Lower lobe of right lung (tissue), 2 donors: ENCODE data around the gene CD1C. TPM values are rescaled to one million over a fixed set of nuclear protein-coding genes. Genes with fewer than 3 reads are reported as not detected.

Experiments
- ATAC-seq, 2 donors: fragments of 200-7000 bp; cut with Tn5 transposase; one replicate each; pipeline ENCODE4 v1.9.1; 2020 to 2022; ENCODE audit warnings: mild to moderate bottlenecking in 2 of 2, moderate library complexity in 2 of 2
- DNase-seq: peaks from one replicate; pipeline ENCODE4 v3.0.0-alpha.2; 2020
- H3K27ac ChIP-seq: fragments of 200-600 bp; one replicate; pipeline ENCODE4 v1.8.0; 2022
- H3K27me3 ChIP-seq: fragments of 200-600 bp; one replicate; pipeline ENCODE4 v1.8.0; 2022; ENCODE audit warnings: low read depth
- H3K36me3 ChIP-seq: fragments of 200-600 bp; one replicate; pipeline ENCODE4 v1.8.0; 2022; ENCODE audit warnings: mild to moderate bottlenecking
- H3K4me1 ChIP-seq: fragments of 200-600 bp; one replicate; pipeline ENCODE4 v1.8.0; 2022
- H3K4me3 ChIP-seq: fragments of 200-600 bp; one replicate; pipeline ENCODE4 v1.8.0; 2022; ENCODE audit warnings: mild to moderate bottlenecking
- H3K9me3 ChIP-seq: fragments of 200-600 bp; one replicate; pipeline ENCODE4 v1.8.0; 2022
- CTCF ChIP-seq: fragments of 200-600 bp; IDR thresholded peaks from one replicate; pipeline ENCODE4 v1.8.0; 2022; ENCODE audit warnings: antibody characterized with exemption, mild to moderate bottlenecking
- intact Hi-C: fragments of 100-400 bp; cut with DNase I; formaldehyde crosslinking; loops from one replicate; pipeline ENCODE4 v1.11.0; 2022
- total RNA-seq: library from RNA; stranded (reverse); fragmentation: NEBNext Ultra II Directional; extraction: Animal tissue kit (Norgen Biotek cat#: 25700); gene quantifications from one replicate; pipeline ENCODE4 v1.2.1, GENCODE V29; 2021
- donor health status: DM: no; HTN: yes; CAD: no; lungs with severe emphysema.

CD1C gene
- total RNA-seq, 1 donor from 2014 or later, result 3.0 TPM

- intact Hi-C loops, result no loop called here
Measured at GRCh38 chr1:158328426-158328825, 38.7 kb downstream of the CD1C start.

GRCh38 chr1:158329300-158329699 is 39.6 kb downstream of the CD1C start:
- Histone ChIP-seq H3K4me1 (no peaks in the 10 kb centered on the region), H3K27ac (no peak overlapping the region), H3K9me3 (no peaks in the 10 kb centered on the region), H3K4me3 (no peak overlapping the region), H3K27me3 (no peaks in the 10 kb centered on the region), H3K36me3 (no peaks in the 10 kb centered on the region)
- TF ChIP-seq CTCF, result no peak
- DNase-seq (no peak), ATAC-seq (no peak)
- intact Hi-C loops, result no loop called here

More at GRCh38 chr1:158328426-158328825, 38.7 kb downstream of the CD1C start:
- Histone ChIP-seq H3K36me3 (no peaks in the 10 kb centered on the region), H3K4me1 (no peaks in the 10 kb centered on the region), H3K9me3 (no peaks in the 10 kb centered on the region), H3K27ac (no peak overlapping the region), H3K27me3 (no peaks in the 10 kb centered on the region), H3K4me3 (no peak overlapping the region)
- ATAC-seq, result no peak
- no peak for DNase-seq
- no peak for TF ChIP-seq CTCF

- Histone ChIP-seq H3K9me3 (no peaks in the 10 kb centered on the region), H3K4me1 (no peaks in the 10 kb centered on the region), H3K27me3 (no peaks in the 10 kb centered on the region), H3K4me3 (no peak overlapping the region), H3K27ac (no peak overlapping the region), H3K36me3 (no peaks in the 10 kb centered on the region)
- TF ChIP-seq CTCF, result peak; percentile 33
- no peak for ATAC-seq
- DNase-seq, result no peak
- intact Hi-C loops, result no loop called here
Measured at GRCh38 chr1:158329733-158330132, 40.0 kb downstream of the CD1C start.

- Histone ChIP-seq H3K36me3 (no peaks in the 10 kb centered on the region), H3K27me3 (no peaks in the 10 kb centered on the region), H3K27ac (no peak overlapping the region), H3K4me1 (no peaks in the 10 kb centered on the region), H3K9me3 (no peaks in the 10 kb centered on the region), H3K4me3 (no peak overlapping the region)
- no peak for TF ChIP-seq CTCF
- ATAC-seq, result no peak
- intact Hi-C loops, result no loop called here
- DNase-seq, result no peak
Measured at GRCh38 chr1:158330391-158331105, 40.8 kb downstream of the CD1C start.

GRCh38 chr1:158331106-158331425 is 41.3 kb downstream of the CD1C start:
- no peaks in the 10 kb centered on the region for H3K27me3 ChIP-seq
- H3K36me3 ChIP-seq, result no peaks in the 10 kb centered on the region
- no peak for DNase-seq
- TF ChIP-seq CTCF, result no peak
- no peaks in the 10 kb centered on the region for H3K4me1 ChIP-seq
- no peak for ATAC-seq
- H3K27ac ChIP-seq, result no peak overlapping the region
- intact Hi-C loops, result no loop called here
- no peaks in the 10 kb centered on the region for H3K9me3 ChIP-seq
- H3K4me3 ChIP-seq, result no peak overlapping the region
